Natural killer cell (primary cell): ENCODE measurements around the gene TRAF3IP1. TPM values are rescaled to one million over a fixed set of nuclear protein-coding genes. Genes with fewer than 3 reads are reported as not detected.

ENCODE experiments used
- ATAC-seq, 3 donors: fragments of 150-1000 bp in 2 of 3; fragments of 200-7000 bp in 1 of 3; cut with Tn5 transposase; 1 replicate in 1 of 3; 2 replicates in 2 of 3; pipeline ENCODE4 v1.10.0; 2021; ENCODE audit warnings: mild to moderate bottlenecking in 2 of 3, moderate library complexity in 2 of 3
- DNase-seq, 2 donors: peaks; one replicate each; pipeline versions ENCODE4 v3.0.0 to v3.0.0-alpha.2; 2013 to 2021; ENCODE audit warnings: mixed read lengths in 1 of 2
- H3K27ac ChIP-seq: one replicate; pipeline ENCODE4 v1.5.1; 2013; ENCODE audit warnings: mild to moderate bottlenecking, low read length
- H3K27me3 ChIP-seq: one replicate; pipeline ENCODE4 v1.6.1; 2013; ENCODE audit warnings: low read length; ENCODE audit not compliant: control insufficient read depth, insufficient read depth
- H3K36me3 ChIP-seq: one replicate; pipeline ENCODE4 v1.6.1; 2013; ENCODE audit warnings: low read length; ENCODE audit not compliant: control insufficient read depth, insufficient read depth
- H3K4me1 ChIP-seq: one replicate; pipeline ENCODE4 v1.6.1; 2013; ENCODE audit warnings: low read length; ENCODE audit not compliant: control insufficient read depth, insufficient read depth
- H3K4me3 ChIP-seq: one replicate; pipeline ENCODE4 v1.5.1; 2013; ENCODE audit warnings: low read length
- H3K9me3 ChIP-seq: one replicate; pipeline ENCODE4 v1.6.1; 2013; ENCODE audit warnings: low read length; ENCODE audit not compliant: control insufficient read depth, insufficient read depth
- H3K27ac Mint-ChIP-seq, 2 donors: one replicate each; pipeline ENCODE4 v1.8.0; 2022; ENCODE audit warnings: mild to moderate bottlenecking in 2 of 2, mixed read lengths in 2 of 2, moderate library complexity in 1 of 2
- H3K27me3 Mint-ChIP-seq, 2 donors: one replicate each; pipeline ENCODE4 v1.8.0; 2022; ENCODE audit warnings: low read depth in 2 of 2, mixed read lengths in 2 of 2
- H3K36me3 Mint-ChIP-seq: one replicate; pipeline ENCODE4 v1.8.0; 2022; ENCODE audit warnings: mixed read lengths
- H3K4me1 Mint-ChIP-seq, 2 donors: one replicate each; pipeline ENCODE4 v1.8.0; 2022; ENCODE audit warnings: mixed read lengths in 2 of 2
- H3K4me3 Mint-ChIP-seq: one replicate; pipeline ENCODE4 v1.8.0; 2022; ENCODE audit warnings: mild to moderate bottlenecking, moderate library complexity, mixed read lengths
- H3K9me3 Mint-ChIP-seq, 2 donors: one replicate each; pipeline ENCODE4 v1.8.0; 2022; ENCODE audit warnings: mixed read lengths in 2 of 2
- WGBS: methylation state at CpG from one replicate; pipeline ENCODE4 v1.1.7; 2013; ENCODE audit warnings: missing lambda C conversion rate; ENCODE audit not compliant: insufficient coverage; 5-methylcytosine and 5-hydroxymethylcytosine counted together
- intact Hi-C: fragments of 100-400 bp; cut with micrococcal nuclease; formaldehyde crosslinking; loops from one replicate; pipeline ENCODE4 v1.14.2; 2022
- total RNA-seq, 4 donors: library from RNA; stranded (reverse); fragments of 120-200 nt in 1 of 4; gene quantifications; one replicate each; pipeline versions ENCODE4 v1.2.3 to v1.2.4, GENCODE V29; 2013 to 2022
- TF ChIP-seq, protein P1 (sequence below): fragments of 200-600 bp; IDR thresholded peaks from one replicate; pipeline ENCODE4 v1.8.0; 2022; ENCODE audit warnings: antibody characterized with exemption

TRAF3IP1 gene
- total RNA-seq, 3 donors from 2014 or later (not counting 1 experiment from before 2014, with no cell fraction given), result 9.7 to 11.9 (median 11.3) TPM

DNA sequence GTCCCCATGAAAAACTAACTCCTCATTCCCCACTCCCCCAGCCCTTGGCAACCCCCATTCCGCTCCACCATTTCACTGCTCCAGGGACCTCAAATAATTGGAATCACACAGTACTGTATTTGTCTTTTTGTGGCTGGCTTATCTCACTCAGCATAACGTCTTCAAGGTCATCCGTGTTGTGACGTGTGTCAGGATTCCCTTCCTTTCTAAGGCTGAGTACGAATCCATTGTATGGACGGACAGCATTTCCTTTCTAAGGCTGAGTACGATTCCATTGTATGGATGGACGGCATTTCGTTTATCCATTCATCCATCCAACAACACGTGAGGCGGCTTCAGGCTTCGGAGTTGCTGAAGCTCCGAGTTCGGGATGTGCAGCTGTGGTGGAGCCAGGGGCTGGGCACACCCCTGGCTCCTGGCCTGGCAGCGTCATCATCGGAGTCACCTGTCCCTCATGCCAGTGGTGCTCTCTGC, 105.2 kb downstream of the TRAF3IP1 start:
- DNase-seq (no peak), ATAC-seq (no peak)
- Histone ChIP-seq H3K9me3 (no peaks in the 10 kb centered on the region), H3K4me1 (peaks cover 28% of the 10 kb centered on the region), H3K36me3 (no peaks in the 10 kb centered on the region), H3K4me3 (no peak overlapping the region), H3K27me3 (no peaks in the 10 kb centered on the region), H3K27ac (no peak overlapping the region)
- H3K4me3 Mint-ChIP-seq, result peak overlapping the region; percentile 89
- H3K9me3 Mint-ChIP-seq, result no peaks in the 10 kb centered on the region
- WGBS, result 92% methylated on average over 16 of the region's 16 CpGs
- peaks cover 29 to 42% of the 10 kb centered on the region in 2 donors for H3K4me1 Mint-ChIP-seq
- TF ChIP-seq, protein P1, sequence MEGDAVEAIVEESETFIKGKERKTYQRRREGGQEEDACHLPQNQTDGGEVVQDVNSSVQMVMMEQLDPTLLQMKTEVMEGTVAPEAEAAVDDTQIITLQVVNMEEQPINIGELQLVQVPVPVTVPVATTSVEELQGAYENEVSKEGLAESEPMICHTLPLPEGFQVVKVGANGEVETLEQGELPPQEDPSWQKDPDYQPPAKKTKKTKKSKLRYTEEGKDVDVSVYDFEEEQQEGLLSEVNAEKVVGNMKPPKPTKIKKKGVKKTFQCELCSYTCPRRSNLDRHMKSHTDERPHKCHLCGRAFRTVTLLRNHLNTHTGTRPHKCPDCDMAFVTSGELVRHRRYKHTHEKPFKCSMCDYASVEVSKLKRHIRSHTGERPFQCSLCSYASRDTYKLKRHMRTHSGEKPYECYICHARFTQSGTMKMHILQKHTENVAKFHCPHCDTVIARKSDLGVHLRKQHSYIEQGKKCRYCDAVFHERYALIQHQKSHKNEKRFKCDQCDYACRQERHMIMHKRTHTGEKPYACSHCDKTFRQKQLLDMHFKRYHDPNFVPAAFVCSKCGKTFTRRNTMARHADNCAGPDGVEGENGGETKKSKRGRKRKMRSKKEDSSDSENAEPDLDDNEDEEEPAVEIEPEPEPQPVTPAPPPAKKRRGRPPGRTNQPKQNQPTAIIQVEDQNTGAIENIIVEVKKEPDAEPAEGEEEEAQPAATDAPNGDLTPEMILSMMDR, result no peak
- H3K27ac Mint-ChIP-seq, result peak overlapping the region; percentile 20 to 91
- intact Hi-C loops, result no loop called here
- no peaks in the 10 kb centered on the region for H3K27me3 Mint-ChIP-seq
- peaks cover 6% of the 10 kb centered on the region for H3K36me3 Mint-ChIP-seq

DNA sequence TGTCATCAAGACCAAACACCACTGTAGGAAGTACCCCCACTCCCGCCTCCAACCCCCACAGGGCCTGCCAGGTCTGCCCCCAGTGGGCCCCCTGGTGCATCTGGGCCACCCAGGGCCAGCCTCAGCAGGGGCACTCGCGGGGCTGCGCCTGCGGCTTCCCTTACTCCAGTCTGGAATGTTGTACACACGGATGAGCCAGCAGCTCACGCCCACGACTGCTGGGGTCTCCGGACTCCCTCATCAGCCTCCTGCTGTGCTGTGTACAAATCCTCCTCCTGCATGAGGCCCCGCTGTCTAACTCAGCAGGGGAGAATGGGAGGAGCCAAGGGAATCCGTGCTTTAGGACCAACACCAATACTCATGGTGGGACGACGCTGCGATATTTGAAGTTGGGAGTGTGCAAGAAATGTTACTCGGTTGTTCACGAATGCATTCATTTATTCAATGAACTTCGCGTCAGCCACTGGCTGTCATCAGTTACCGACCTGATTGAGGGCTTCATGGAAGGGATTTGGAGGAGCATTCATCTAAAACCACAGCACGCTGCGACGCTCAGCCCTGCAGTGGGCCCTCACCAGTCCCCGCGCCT, 105.8 kb downstream of the TRAF3IP1 start:
- no peaks in the 10 kb centered on the region for H3K36me3 ChIP-seq
- no peaks in the 10 kb centered on the region for H3K9me3 Mint-ChIP-seq
- H3K27me3 Mint-ChIP-seq, result no peaks in the 10 kb centered on the region
- H3K27ac Mint-ChIP-seq, result peak overlapping the region; percentile 90 to 91
- H3K4me3 ChIP-seq, result peak overlapping the region; percentile 55
- H3K4me1 ChIP-seq, result peaks cover 28% of the 10 kb centered on the region
- TF ChIP-seq, protein P1, result no peak
- H3K27ac ChIP-seq, result peak overlapping the region; percentile 92
- WGBS, result 20% methylated on average over 23 of the region's 24 CpGs
- H3K27me3 ChIP-seq, result no peaks in the 10 kb centered on the region
- intact Hi-C loops, result loop anchor here (2.0 kb wide), 3 partner anchors 19 to 137 kb away; partner anchors contain the start of gene PER2
- peak in 2 of 3 donors; percentile 2 to 14 for ATAC-seq
- peaks cover 34 to 48% of the 10 kb centered on the region in 2 donors for H3K4me1 Mint-ChIP-seq
- H3K9me3 ChIP-seq, result no peaks in the 10 kb centered on the region
- DNase-seq, result no peak
- H3K36me3 Mint-ChIP-seq, result peaks cover 8% of the 10 kb centered on the region
- H3K4me3 Mint-ChIP-seq, result peak overlapping the region; percentile 89

DNA sequence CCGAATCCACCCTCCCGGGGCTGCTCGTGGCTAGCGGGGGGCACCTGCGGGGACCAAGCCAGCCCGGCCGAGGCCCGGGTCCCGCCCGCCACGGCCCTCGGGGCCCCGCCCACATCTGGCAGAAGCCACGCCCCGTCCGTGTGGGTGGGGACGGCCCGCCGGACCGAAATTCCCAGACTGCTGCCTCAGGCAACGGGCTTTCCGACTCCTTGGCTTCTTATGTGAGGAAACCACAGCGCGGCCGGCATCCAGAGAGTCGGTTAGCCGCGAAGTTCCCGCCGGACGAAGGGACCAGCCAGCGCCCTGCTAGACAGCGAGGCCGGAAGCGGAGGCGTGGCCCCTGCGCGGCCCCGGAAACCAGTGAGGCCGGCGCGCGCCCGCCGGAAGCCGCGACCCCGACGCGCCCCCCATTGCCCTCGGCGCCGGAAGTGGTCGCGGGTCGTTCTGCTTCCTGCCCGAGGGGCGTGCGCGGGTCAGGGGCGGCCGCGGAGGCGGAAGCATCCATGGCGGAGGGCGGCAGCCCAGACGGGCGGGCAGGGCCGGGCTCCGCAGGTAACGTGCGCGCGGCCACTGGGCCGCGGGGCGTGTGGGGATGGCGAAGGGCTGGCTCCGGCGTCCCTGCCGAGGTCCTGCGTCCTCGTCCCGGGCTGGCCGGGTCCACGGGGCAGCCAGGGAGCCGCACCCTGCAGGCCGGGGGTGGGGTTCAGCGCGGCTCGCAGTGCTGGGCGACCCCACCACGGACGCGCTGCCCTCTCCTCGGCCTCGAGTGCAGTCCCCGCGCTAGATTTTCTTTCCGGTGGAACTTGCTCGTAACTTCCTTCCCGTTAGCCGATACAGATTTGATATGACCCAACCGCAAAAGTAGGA, 106.5 kb downstream of the TRAF3IP1 start, which contains the start of gene ASB1:
ASB1 (plus strand) TSS at position 360 of the 867 bp plus-strand sequence; CDS start at position 504, 144 bp downstream.
- DNase-seq (peak; percentile 83 to 86), ATAC-seq (peak; percentile 82 to 88 (median 85))
- H3K27me3 Mint-ChIP-seq, result no peaks in the 10 kb centered on the region
- Histone ChIP-seq H3K9me3 (no peaks in the 10 kb centered on the region), H3K4me1 (peaks cover 28% of the 10 kb centered on the region), H3K36me3 (no peaks in the 10 kb centered on the region), H3K27ac (peak within 1 kb of the TSS; percentile 92), H3K4me3 (peak within 1 kb of the TSS; percentile 55), H3K27me3 (no peaks in the 10 kb centered on the region)
- H3K36me3 Mint-ChIP-seq, result peaks cover 8% of the 10 kb centered on the region
- peak within 1 kb of the TSS; percentile 90 to 91 for H3K27ac Mint-ChIP-seq
- under 1% methylated on average over 104 of the region's 104 CpGs for WGBS
- no peaks in the 10 kb centered on the region for H3K9me3 Mint-ChIP-seq
- TF ChIP-seq, protein P1, result no peak
- intact Hi-C loops, result loop anchor here (2.0 kb wide), 3 partner anchors 20 to 138 kb away; partner anchors contain the start of gene PER2
- peaks cover 42 to 55% of the 10 kb centered on the region in 2 donors for H3K4me1 Mint-ChIP-seq
- H3K4me3 Mint-ChIP-seq, result peak within 1 kb of the TSS; percentile 89
